Upper lobe of left lung (tissue), 6 donors: ENCODE results near the gene TRPM2. TPM values are rescaled to one million over a fixed set of nuclear protein-coding genes. Genes with fewer than 3 reads are reported as not detected.

Experiments used
- ATAC-seq, 2 donors: fragments of 200-7000 bp; cut with Tn5 transposase; one replicate each; pipeline ENCODE4 v1.9.1; 2022; ENCODE audit warnings: mild to moderate bottlenecking in 2 of 2, moderate library complexity in 2 of 2; ENCODE audit not compliant: low FRiP score in 2 of 2
- DNase-seq, 2 donors: peaks; one replicate each; pipeline ENCODE4 v3.0.0-alpha.2; 2019 to 2020
- H3K27ac ChIP-seq, 4 donors: fragments of 200-600 bp; sonication (generic); one replicate each; pipeline ENCODE4 v1.5.1; 2016 to 2019
- H3K27me3 ChIP-seq, 4 donors: fragments of 200-600 bp; sonication (generic); one replicate each; pipeline ENCODE4 v1.5.1; 2017 to 2019
- H3K36me3 ChIP-seq, 4 donors: fragments of 200-600 bp; sonication (generic); one replicate each; pipeline ENCODE4 v1.5.1; 2016 to 2019
- H3K4me1 ChIP-seq, 4 donors: fragments of 200-600 bp; sonication (generic); one replicate each; pipeline ENCODE4 v1.5.1; 2018 to 2019
- H3K4me3 ChIP-seq, 4 donors: fragments of 200-600 bp; sonication (generic); one replicate each; pipeline ENCODE4 v1.5.1; 2017 to 2019; ENCODE audit warnings: mild to moderate bottlenecking in 2 of 4, moderate library complexity in 1 of 4
- H3K9me3 ChIP-seq, 4 donors: fragments of 200-600 bp; sonication (generic); one replicate each; pipeline ENCODE4 v1.5.1; 2018 to 2019
- EP300 ChIP-seq, 4 donors: sonication (generic); formaldehyde crosslinking; IDR thresholded peaks; one replicate each; pipeline ENCODE4 v1.5.1; 2017; ENCODE audit warnings: antibody characterized with exemption in 4 of 4, control low read depth in 2 of 4
- POLR2A ChIP-seq, 4 donors: fragments of 450-650 bp; IDR thresholded peaks; one replicate each; pipeline ENCODE4 v1.5.1; 2016 to 2017; ENCODE audit warnings: antibody characterized with exemption in 4 of 4, mild to moderate bottlenecking in 2 of 4
- POLR2AphosphoS5 ChIP-seq, 2 donors: sonication (generic); formaldehyde crosslinking; IDR thresholded peaks; one replicate each; pipeline ENCODE4 v1.5.1; 2017; ENCODE audit warnings: antibody characterized with exemption in 2 of 2
- WGBS, 2 donors: methylation state at CpG; one replicate each; pipeline ENCODE4 v1.1.5; 2017 to 2018; 5-methylcytosine and 5-hydroxymethylcytosine counted together
- small RNA-seq, 4 donors: library from RNA; depleted of rRNA; stranded (forward); fragments of <200 nt; gene quantifications; one replicate each; pipeline ENCODE3, GENCODE V24; 2016
- total RNA-seq, 6 donors: library from RNA; depleted of rRNA in 4 of 6; stranded (reverse); fragments of >200 nt in 4 of 6; gene quantifications; one replicate each; pipeline versions ENCODE4 v1.1.0 to v1.2.1, GENCODE V29; 2016 to 2021
- TF ChIP-seq, protein P1 (sequence below), 6 experiments: fragments of 450-650 bp in 4 of 6; fragments of 200-600 bp in 2 of 6; sonication (generic) in 2 of 6; IDR thresholded peaks; one replicate each; pipeline ENCODE4 v1.5.1; 2016 to 2019; ENCODE audit warnings: antibody characterized with exemption in 6 of 6
- donor health status: DM: no; HTN: no; CAD: no; lungs with moderate emphysema.
- donor health status: DM: no; HTN: yes; CAD: no; lungs with severe emphysema.

TRPM2 gene
- total RNA-seq, 6 donors from 2014 or later: 2.2 to 37.7 (median 12.7) TPM

DNA sequence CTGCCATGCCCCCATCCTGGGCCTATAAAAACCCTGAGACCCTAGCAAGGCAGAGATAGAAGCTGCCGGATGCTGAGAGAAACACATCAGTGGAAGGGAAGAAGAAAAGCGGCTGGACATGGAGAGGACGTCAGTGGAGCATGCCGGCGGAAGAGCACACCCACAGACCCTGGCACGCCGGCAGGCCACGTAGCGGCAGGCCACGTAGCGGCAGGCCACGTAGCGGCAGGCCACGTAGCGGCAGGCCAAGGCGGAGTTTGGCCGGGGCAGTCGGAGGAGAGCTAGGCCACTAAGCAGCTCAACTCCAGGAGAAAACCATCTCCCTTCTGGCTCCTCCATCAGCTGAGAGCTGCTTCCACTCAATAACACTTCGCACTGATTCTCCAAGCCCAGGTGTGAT, 137.0 kb downstream of the TRPM2 start:
- Histone ChIP-seq H3K4me3 (no peak overlapping the region), H3K36me3 (no peaks in the 10 kb centered on the region), H3K27me3 (no peaks in the 10 kb centered on the region), H3K9me3 (peaks cover 0 to 15% (median 10%) of the 10 kb centered on the region in 4 donors), H3K27ac (no peak overlapping the region), H3K4me1 (peaks cover 0 to 6% (median 1%) of the 10 kb centered on the region in 4 donors)
- TF ChIP-seq EP300 (IDR thresholded peaks at IDR 0.05) (no peak), POLR2A (IDR thresholded peaks at IDR 0.05) (no peak), POLR2AphosphoS5 (IDR thresholded peaks at IDR 0.05) (no peak)
- TF ChIP-seq, protein P1, sequence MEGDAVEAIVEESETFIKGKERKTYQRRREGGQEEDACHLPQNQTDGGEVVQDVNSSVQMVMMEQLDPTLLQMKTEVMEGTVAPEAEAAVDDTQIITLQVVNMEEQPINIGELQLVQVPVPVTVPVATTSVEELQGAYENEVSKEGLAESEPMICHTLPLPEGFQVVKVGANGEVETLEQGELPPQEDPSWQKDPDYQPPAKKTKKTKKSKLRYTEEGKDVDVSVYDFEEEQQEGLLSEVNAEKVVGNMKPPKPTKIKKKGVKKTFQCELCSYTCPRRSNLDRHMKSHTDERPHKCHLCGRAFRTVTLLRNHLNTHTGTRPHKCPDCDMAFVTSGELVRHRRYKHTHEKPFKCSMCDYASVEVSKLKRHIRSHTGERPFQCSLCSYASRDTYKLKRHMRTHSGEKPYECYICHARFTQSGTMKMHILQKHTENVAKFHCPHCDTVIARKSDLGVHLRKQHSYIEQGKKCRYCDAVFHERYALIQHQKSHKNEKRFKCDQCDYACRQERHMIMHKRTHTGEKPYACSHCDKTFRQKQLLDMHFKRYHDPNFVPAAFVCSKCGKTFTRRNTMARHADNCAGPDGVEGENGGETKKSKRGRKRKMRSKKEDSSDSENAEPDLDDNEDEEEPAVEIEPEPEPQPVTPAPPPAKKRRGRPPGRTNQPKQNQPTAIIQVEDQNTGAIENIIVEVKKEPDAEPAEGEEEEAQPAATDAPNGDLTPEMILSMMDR (IDR thresholded peaks at IDR 0.05): no peak
- DNase-seq: no peak
- no peak for ATAC-seq
- WGBS, 2 donors: 94 to 97% methylated on average over 18 to 19 of the region's 19 CpGs

DNA sequence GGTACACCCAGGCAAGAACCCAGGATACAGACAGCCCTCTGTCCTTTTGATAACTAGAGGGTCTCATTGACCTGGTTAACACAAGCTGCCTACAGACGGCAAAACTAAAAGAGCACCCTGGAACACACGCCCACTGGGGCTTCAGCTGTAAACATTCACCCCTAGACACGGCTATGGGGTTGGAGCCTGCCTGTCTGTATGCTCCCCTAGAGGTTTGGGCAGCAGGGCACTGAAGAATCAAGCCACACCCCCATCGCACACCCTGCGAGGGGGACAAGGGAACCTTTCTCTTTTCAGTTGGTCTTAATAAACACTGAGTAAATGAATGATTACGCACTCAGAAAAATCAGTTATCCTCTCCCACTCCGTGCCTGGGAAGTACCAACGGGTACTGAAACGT, 137.4 kb downstream of the TRPM2 start:
- Histone ChIP-seq H3K36me3 (no peaks in the 10 kb centered on the region), H3K4me1 (peaks cover 0 to 5% (median 0%) of the 10 kb centered on the region in 4 donors), H3K27ac (no peak overlapping the region), H3K27me3 (no peaks in the 10 kb centered on the region), H3K4me3 (no peak overlapping the region), H3K9me3 (peaks cover 0 to 15% (median 10%) of the 10 kb centered on the region in 4 donors)
- WGBS, 2 donors: 85 to 87% methylated on average over 7 to 9 of the region's 9 CpGs
- DNase-seq: no peak
- ATAC-seq: no peak
- TF ChIP-seq, protein P1 (IDR thresholded peaks at IDR 0.05): no peak
- TF ChIP-seq POLR2A (IDR thresholded peaks at IDR 0.05) (no peak), POLR2AphosphoS5 (IDR thresholded peaks at IDR 0.05) (no peak), EP300 (IDR thresholded peaks at IDR 0.05) (no peak)

Small RNA genes lying within 50 kb of the gene (small RNA-seq; reads per million reads assigned to genes)
- 0 reads per million in 4 donors for gene RF00285

Other genes starting within 250 kb of the TRPM2 start
- 10 to 100 TPM in 2 of 6 donors, 1 to 10 TPM in 4; 2.0 to 15.7 (median 3.1) TPM for gene PWP2, start 246.2 kb upstream of the TRPM2 start, total RNA-seq
- 10 to 100 TPM in 3 of 6 donors, 1 to 10 TPM in 3; 4.9 to 51.7 (median 10.2) TPM for gene GATD3, start 219.9 kb upstream of the TRPM2 start, total RNA-seq
- gene ICOSLG, start 112.7 kb upstream of the TRPM2 start, total RNA-seq: 10 to 100 TPM in 2 of 6 donors, 1 to 10 TPM in 4; 1.8 to 16.4 (median 9.0) TPM
- gene DNMT3L, start 91.7 kb upstream of the TRPM2 start, total RNA-seq: not detected
- not detected for gene AIRE, start 67.7 kb upstream of the TRPM2 start, total RNA-seq
- gene PFKL, start 53.6 kb upstream of the TRPM2 start, total RNA-seq: 100 to 1,000 TPM in 5 of 6 donors, 10 to 100 TPM in 1; 69.8 to 157 (median 135) TPM
- gene CFAP410, start 14.2 kb upstream of the TRPM2 start, total RNA-seq: 10 to 100 TPM; 34.4 to 85.9 (median 48.4) TPM
- gene LRRC3, start 101.9 kb downstream of the TRPM2 start, total RNA-seq: 10 to 100 TPM in 1 of 6 donors, 1 to 10 TPM in 5; 3.1 to 11.5 (median 4.6) TPM
- not detected for gene KRTAP10-1, start 186.6 kb downstream of the TRPM2 start, total RNA-seq
- gene KRTAP10-2, start 197.9 kb downstream of the TRPM2 start, total RNA-seq: not detected
- gene KRTAP10-3, start 205.2 kb downstream of the TRPM2 start, total RNA-seq: not detected
- gene KRTAP10-4, start 220.1 kb downstream of the TRPM2 start, total RNA-seq: not detected
- not detected for gene KRTAP10-5, start 227.0 kb downstream of the TRPM2 start, total RNA-seq
- gene KRTAP10-6, start 238.9 kb downstream of the TRPM2 start, total RNA-seq: not detected
- not detected for gene KRTAP10-7, start 247.0 kb downstream of the TRPM2 start, total RNA-seq